ENCODE measurements around the gene UBL4A.
"Not testable (repeated sequence)": the region's sequence is repeated elsewhere in the genome, so short reads cannot be mapped to it uniquely, and the experiment has no call there.

The UBL4A gene

GRCh38 chrX:154508384-154508745 is 21.9 kb upstream of the UBL4A start:
- Histone ChIP-seq H3K4me3 (ENCODE audit: low read length in 2 of 2) (no peak overlapping the region), H3K9ac (ENCODE audit: low read depth in 1 of 2, low read length in 2 of 2) (no peak overlapping the region), H3K27me3 (ENCODE audit: control insufficient read depth in 2 of 2, insufficient read depth in 2 of 2, low read length in 2 of 2) (peaks cover 0 to 2% of the 10 kb centered on the region in 2 donors), H3K4me1 (ENCODE audit: control insufficient read depth in 2 of 2, insufficient read depth in 2 of 2, low read length in 2 of 2) (no peaks in the 10 kb centered on the region), H3K9me3 (ENCODE audit: control insufficient read depth in 2 of 2, low read length in 2 of 2) (peaks cover 0 to 2% of the 10 kb centered on the region in 2 donors), H3K36me3 (ENCODE audit: control insufficient read depth in 2 of 2, insufficient read depth in 2 of 2, low read length in 2 of 2) (peaks cover 3 to 16% of the 10 kb centered on the region in 2 donors), H3K27ac (ENCODE audit: low read depth in 2 of 2, low read length in 2 of 2) (no peak overlapping the region)

- H3K27ac ChIP-seq (ENCODE audit: low read depth in 2 of 2, low read length in 2 of 2): no peak overlapping the region
- H3K4me3 ChIP-seq (ENCODE audit: low read length in 2 of 2): no peak overlapping the region
- H3K27me3 ChIP-seq (ENCODE audit: control insufficient read depth in 2 of 2, insufficient read depth in 2 of 2, low read length in 2 of 2): peaks cover 0 to 2% of the 10 kb centered on the region in 2 donors
- H3K9ac ChIP-seq (ENCODE audit: low read depth in 1 of 2, low read length in 2 of 2): no peak overlapping the region
- H3K36me3 ChIP-seq (ENCODE audit: control insufficient read depth in 2 of 2, insufficient read depth in 2 of 2, low read length in 2 of 2): peaks cover 3 to 16% of the 10 kb centered on the region in 2 donors
- no peaks in the 10 kb centered on the region for H3K4me1 ChIP-seq (ENCODE audit: control insufficient read depth in 2 of 2, insufficient read depth in 2 of 2, low read length in 2 of 2)
- peaks cover 0 to 2% of the 10 kb centered on the region in 2 donors for H3K9me3 ChIP-seq (ENCODE audit: control insufficient read depth in 2 of 2, low read length in 2 of 2)
Measured at GRCh38 chrX:154507673-154508383, 21.4 kb upstream of the UBL4A start.

GRCh38 chrX:154506483-154507332 is 20.3 kb upstream of the UBL4A start:
- no peak overlapping the region for H3K9ac ChIP-seq (ENCODE audit: low read depth in 1 of 2, low read length in 2 of 2)
- H3K36me3 ChIP-seq (ENCODE audit: control insufficient read depth in 2 of 2, insufficient read depth in 2 of 2, low read length in 2 of 2): peaks cover 3 to 16% of the 10 kb centered on the region in 2 donors
- peaks cover 0 to 2% of the 10 kb centered on the region in 2 donors for H3K27me3 ChIP-seq (ENCODE audit: control insufficient read depth in 2 of 2, insufficient read depth in 2 of 2, low read length in 2 of 2)
- no peaks in the 10 kb centered on the region for H3K4me1 ChIP-seq (ENCODE audit: control insufficient read depth in 2 of 2, insufficient read depth in 2 of 2, low read length in 2 of 2)
- H3K27ac ChIP-seq (ENCODE audit: low read depth in 2 of 2, low read length in 2 of 2): no peak overlapping the region
- peaks cover 0 to 2% of the 10 kb centered on the region in 2 donors for H3K9me3 ChIP-seq (ENCODE audit: control insufficient read depth in 2 of 2, low read length in 2 of 2)
- no peak overlapping the region for H3K4me3 ChIP-seq (ENCODE audit: low read length in 2 of 2)

- peaks cover 0 to 2% of the 10 kb centered on the region in 2 donors for H3K9me3 ChIP-seq (ENCODE audit: control insufficient read depth in 2 of 2, low read length in 2 of 2)
- no peak overlapping the region for H3K9ac ChIP-seq (ENCODE audit: low read depth in 1 of 2, low read length in 2 of 2)
- peaks cover 0 to 2% of the 10 kb centered on the region in 2 donors for H3K27me3 ChIP-seq (ENCODE audit: control insufficient read depth in 2 of 2, insufficient read depth in 2 of 2, low read length in 2 of 2)
- peaks cover 3 to 16% of the 10 kb centered on the region in 2 donors for H3K36me3 ChIP-seq (ENCODE audit: control insufficient read depth in 2 of 2, insufficient read depth in 2 of 2, low read length in 2 of 2)
- H3K4me1 ChIP-seq (ENCODE audit: control insufficient read depth in 2 of 2, insufficient read depth in 2 of 2, low read length in 2 of 2): no peaks in the 10 kb centered on the region
- no peak overlapping the region for H3K27ac ChIP-seq (ENCODE audit: low read depth in 2 of 2, low read length in 2 of 2)
- H3K4me3 ChIP-seq (ENCODE audit: low read length in 2 of 2): no peak overlapping the region
Measured at GRCh38 chrX:154505734-154506133, 19.3 kb upstream of the UBL4A start.

GRCh38 chrX:154502989-154503388 is 16.6 kb upstream of the UBL4A start:
- Histone ChIP-seq H3K9ac (ENCODE audit: low read depth in 1 of 2, low read length in 2 of 2) (no peak overlapping the region), H3K27me3 (ENCODE audit: control insufficient read depth in 2 of 2, insufficient read depth in 2 of 2, low read length in 2 of 2) (peaks cover 0 to 2% of the 10 kb centered on the region in 2 donors), H3K9me3 (ENCODE audit: control insufficient read depth in 2 of 2, low read length in 2 of 2) (no peaks in the 10 kb centered on the region), H3K4me3 (ENCODE audit: low read length in 2 of 2) (no peak overlapping the region), H3K4me1 (ENCODE audit: control insufficient read depth in 2 of 2, insufficient read depth in 2 of 2, low read length in 2 of 2) (no peaks in the 10 kb centered on the region), H3K36me3 (ENCODE audit: control insufficient read depth in 2 of 2, insufficient read depth in 2 of 2, low read length in 2 of 2) (peaks cover 0 to 13% of the 10 kb centered on the region in 2 donors), H3K27ac (ENCODE audit: low read depth in 2 of 2, low read length in 2 of 2) (no peak overlapping the region)

- H3K4me1 ChIP-seq (ENCODE audit: control insufficient read depth in 2 of 2, insufficient read depth in 2 of 2, low read length in 2 of 2): no peaks in the 10 kb centered on the region
- no peak overlapping the region for H3K4me3 ChIP-seq (ENCODE audit: low read length in 2 of 2)
- H3K27ac ChIP-seq (ENCODE audit: low read depth in 2 of 2, low read length in 2 of 2): no peak overlapping the region
- H3K36me3 ChIP-seq (ENCODE audit: control insufficient read depth in 2 of 2, insufficient read depth in 2 of 2, low read length in 2 of 2): peaks cover 0 to 12% of the 10 kb centered on the region in 2 donors
- no peak overlapping the region for H3K9ac ChIP-seq (ENCODE audit: low read depth in 1 of 2, low read length in 2 of 2)
- H3K9me3 ChIP-seq (ENCODE audit: control insufficient read depth in 2 of 2, low read length in 2 of 2): no peaks in the 10 kb centered on the region
- peaks cover 0 to 2% of the 10 kb centered on the region in 2 donors for H3K27me3 ChIP-seq (ENCODE audit: control insufficient read depth in 2 of 2, insufficient read depth in 2 of 2, low read length in 2 of 2)
Measured at GRCh38 chrX:154502098-154502497, 15.7 kb upstream of the UBL4A start.

GRCh38 chrX:154501423-154501822 is 15.0 kb upstream of the UBL4A start:
- H3K36me3 ChIP-seq (ENCODE audit: control insufficient read depth in 2 of 2, insufficient read depth in 2 of 2, low read length in 2 of 2); H3K27ac ChIP-seq (ENCODE audit: low read depth in 2 of 2, low read length in 2 of 2); H3K4me3 ChIP-seq (ENCODE audit: low read length in 2 of 2); H3K4me1 ChIP-seq (ENCODE audit: control insufficient read depth in 2 of 2, insufficient read depth in 2 of 2, low read length in 2 of 2); H3K27me3 ChIP-seq (ENCODE audit: control insufficient read depth in 2 of 2, insufficient read depth in 2 of 2, low read length in 2 of 2); H3K9ac ChIP-seq (ENCODE audit: low read depth in 1 of 2, low read length in 2 of 2); H3K9me3 ChIP-seq (ENCODE audit: control insufficient read depth in 2 of 2, low read length in 2 of 2): not testable (repeated sequence)

GRCh38 chrX:154496591-154497137 is 10.2 kb upstream of the UBL4A start:
- H3K9ac ChIP-seq (ENCODE audit: low read depth in 1 of 2, low read length in 2 of 2); H3K27me3 ChIP-seq (ENCODE audit: control insufficient read depth in 2 of 2, insufficient read depth in 2 of 2, low read length in 2 of 2); H3K36me3 ChIP-seq (ENCODE audit: control insufficient read depth in 2 of 2, insufficient read depth in 2 of 2, low read length in 2 of 2); H3K9me3 ChIP-seq (ENCODE audit: control insufficient read depth in 2 of 2, low read length in 2 of 2); H3K27ac ChIP-seq (ENCODE audit: low read depth in 2 of 2, low read length in 2 of 2); H3K4me3 ChIP-seq (ENCODE audit: low read length in 2 of 2); H3K4me1 ChIP-seq (ENCODE audit: control insufficient read depth in 2 of 2, insufficient read depth in 2 of 2, low read length in 2 of 2): not testable (repeated sequence)

GRCh38 chrX:154495472-154495922 is 9.1 kb upstream of the UBL4A start:
- H3K4me3 ChIP-seq (ENCODE audit: low read length in 2 of 2): no peak overlapping the region
- H3K9me3 ChIP-seq (ENCODE audit: control insufficient read depth in 2 of 2, low read length in 2 of 2): no peaks in the 10 kb centered on the region
- H3K27ac ChIP-seq (ENCODE audit: low read depth in 2 of 2, low read length in 2 of 2): no peak overlapping the region
- no peaks in the 10 kb centered on the region for H3K4me1 ChIP-seq (ENCODE audit: control insufficient read depth in 2 of 2, insufficient read depth in 2 of 2, low read length in 2 of 2)
- H3K27me3 ChIP-seq (ENCODE audit: control insufficient read depth in 2 of 2, insufficient read depth in 2 of 2, low read length in 2 of 2): no peaks in the 10 kb centered on the region
- no peaks in the 10 kb centered on the region for H3K36me3 ChIP-seq (ENCODE audit: control insufficient read depth in 2 of 2, insufficient read depth in 2 of 2, low read length in 2 of 2)
- H3K9ac ChIP-seq (ENCODE audit: low read depth in 1 of 2, low read length in 2 of 2): no peak overlapping the region

GRCh38 chrX:154494715-154495114 is 8.3 kb upstream of the UBL4A start:
- H3K4me3 ChIP-seq (ENCODE audit: low read length in 2 of 2): no peak overlapping the region
- H3K9me3 ChIP-seq (ENCODE audit: control insufficient read depth in 2 of 2, low read length in 2 of 2): no peaks in the 10 kb centered on the region
- peaks cover 1 to 3% of the 10 kb centered on the region in 2 donors for H3K4me1 ChIP-seq (ENCODE audit: control insufficient read depth in 2 of 2, insufficient read depth in 2 of 2, low read length in 2 of 2)
- H3K27ac ChIP-seq (ENCODE audit: low read depth in 2 of 2, low read length in 2 of 2): no peak overlapping the region
- no peaks in the 10 kb centered on the region for H3K27me3 ChIP-seq (ENCODE audit: control insufficient read depth in 2 of 2, insufficient read depth in 2 of 2, low read length in 2 of 2)
- H3K9ac ChIP-seq (ENCODE audit: low read depth in 1 of 2, low read length in 2 of 2): no peak overlapping the region
- H3K36me3 ChIP-seq (ENCODE audit: control insufficient read depth in 2 of 2, insufficient read depth in 2 of 2, low read length in 2 of 2): no peaks in the 10 kb centered on the region
